ENCODE results near the gene MAPK4. TPM values are rescaled to one million over a fixed set of nuclear protein-coding genes. Genes with fewer than 3 reads are reported as not detected.

MAPK4 gene
- total RNA-seq, 6 donors from 2014 or later, result 1.0 to 12.0 (median 6.7) TPM

DNA sequence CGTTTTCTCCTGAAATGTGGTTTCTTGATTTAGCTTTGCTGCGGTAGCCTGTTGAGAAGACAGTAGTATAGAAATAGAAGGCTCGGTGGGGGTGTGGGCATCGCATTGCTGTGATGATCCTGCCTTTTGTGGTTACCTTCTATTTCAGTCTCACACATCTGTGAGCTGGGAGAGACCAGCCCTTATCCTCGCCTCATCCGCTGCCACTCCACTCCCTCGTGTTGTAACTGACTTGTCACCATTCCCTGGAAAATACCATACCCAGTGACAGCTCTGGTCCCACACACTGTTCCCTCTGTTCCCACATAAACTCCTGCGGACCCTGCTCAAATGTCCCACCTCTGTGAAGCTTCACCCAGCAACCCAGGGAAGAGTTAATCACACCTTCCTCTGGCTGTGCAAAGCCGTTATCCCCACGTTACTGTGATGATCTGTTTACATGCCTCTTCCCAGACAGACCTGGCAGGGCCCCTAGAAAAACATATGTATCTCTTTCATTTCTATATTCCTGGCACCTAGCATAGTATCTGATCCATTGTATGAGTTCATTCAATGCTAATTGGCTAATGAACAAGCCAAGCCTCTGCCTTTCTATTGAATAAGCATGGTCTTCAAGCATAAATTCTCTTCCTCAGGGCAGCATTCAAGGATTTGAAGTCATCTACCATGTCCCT, 114.6 kb downstream of the MAPK4 start:
- ATAC-seq (ENCODE audit: low FRiP score in 2 of 2), result peak in 1 of 2 donors; percentile 13
- 71 to 73% methylated on average over 10 of the region's 10 CpGs for WGBS, 2 donors
- Histone ChIP-seq H3K9me3 (no peaks in the 10 kb centered on the region), H3K27ac (no peak overlapping the region), H3K36me3 (no peaks in the 10 kb centered on the region), H3K27me3 (no peaks in the 10 kb centered on the region), H3K4me1 (no peaks in the 10 kb centered on the region), H3K4me3 (no peak overlapping the region)
- DNase-seq, result no peak
- TF ChIP-seq EP300 (IDR thresholded peaks at IDR 0.05) (no peak), POLR2A (IDR thresholded peaks at IDR 0.05) (no peak), POLR2AphosphoS5 (IDR thresholded peaks at IDR 0.05) (no peak), CTCF (IDR thresholded peaks at IDR 0.05) (no peak)

DNA sequence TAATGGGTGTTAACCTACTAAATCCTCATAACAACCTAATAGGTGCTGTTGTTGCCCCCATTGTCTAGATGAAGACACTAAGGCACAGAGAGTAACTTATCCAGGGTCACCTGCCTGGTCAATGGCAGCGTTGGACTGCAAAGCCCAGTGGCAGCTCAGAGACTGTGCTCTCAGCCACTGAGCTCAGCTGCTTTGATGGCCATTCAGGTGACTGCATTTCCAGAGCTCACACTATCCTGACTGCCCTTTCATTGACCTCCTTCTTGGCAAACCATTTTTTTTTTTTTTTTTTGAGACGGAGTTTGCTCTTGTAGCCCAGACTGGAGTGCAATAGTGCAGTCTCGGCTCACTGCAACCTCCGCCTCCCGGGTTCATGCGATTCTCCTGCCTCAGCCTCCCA, 115.2 kb downstream of the MAPK4 start:
- no peak for TF ChIP-seq POLR2A (IDR thresholded peaks at IDR 0.05)
- TF ChIP-seq CTCF (IDR thresholded peaks at IDR 0.05), result no peak
- TF ChIP-seq POLR2AphosphoS5 (IDR thresholded peaks at IDR 0.05), result no peak
- no peak for TF ChIP-seq EP300 (IDR thresholded peaks at IDR 0.05)
- DNase-seq, result no peak
- H3K4me1 ChIP-seq, result no peaks in the 10 kb centered on the region

GRCh38 chr18:50678651-50679050, 118.8 kb downstream of the MAPK4 start:
- TF ChIP-seq POLR2A (IDR thresholded peaks at IDR 0.05), result no peak
- TF ChIP-seq POLR2AphosphoS5 (IDR thresholded peaks at IDR 0.05), result no peak
- TF ChIP-seq EP300 (IDR thresholded peaks at IDR 0.05), result no peak
- TF ChIP-seq CTCF (IDR thresholded peaks at IDR 0.05), result no peak
- ATAC-seq (ENCODE audit: low FRiP score in 2 of 2), result no peak
- 87 to 95% methylated on average over 6 of the region's 6 CpGs for WGBS, 2 donors

More for the DNA sequence above, 115.2 kb downstream of the MAPK4 start:
- WGBS, 2 donors, result 83 to 90% methylated on average over 6 of the region's 6 CpGs
- Histone ChIP-seq H3K27me3 (no peaks in the 10 kb centered on the region), H3K9me3 (no peaks in the 10 kb centered on the region), H3K4me3 (no peak overlapping the region), H3K36me3 (no peaks in the 10 kb centered on the region), H3K27ac (no peak overlapping the region)
- ATAC-seq (ENCODE audit: low FRiP score in 2 of 2), result no peak

GRCh38 chr18:50679056-50679455, 119.2 kb downstream of the MAPK4 start:
- no peak for DNase-seq
- Histone ChIP-seq H3K9me3 (no peaks in the 10 kb centered on the region), H3K27ac (no peak overlapping the region), H3K4me1 (no peaks in the 10 kb centered on the region), H3K36me3 (no peaks in the 10 kb centered on the region), H3K4me3 (no peak overlapping the region), H3K27me3 (no peaks in the 10 kb centered on the region)
- no peak for ATAC-seq (ENCODE audit: low FRiP score in 2 of 2)
- no peak for TF ChIP-seq POLR2AphosphoS5 (IDR thresholded peaks at IDR 0.05)
- TF ChIP-seq CTCF (IDR thresholded peaks at IDR 0.05), result no peak
- no peak for TF ChIP-seq POLR2A (IDR thresholded peaks at IDR 0.05)
- TF ChIP-seq EP300 (IDR thresholded peaks at IDR 0.05), result no peak
- 85 to 89% methylated on average over 5 of the region's 5 CpGs for WGBS, 2 donors

More at GRCh38 chr18:50678651-50679050, 118.8 kb downstream of the MAPK4 start:
- H3K36me3 ChIP-seq, result no peaks in the 10 kb centered on the region
- no peaks in the 10 kb centered on the region for H3K4me1 ChIP-seq
- H3K27ac ChIP-seq, result no peak overlapping the region
- H3K27me3 ChIP-seq, result no peaks in the 10 kb centered on the region
- no peak overlapping the region for H3K4me3 ChIP-seq
- DNase-seq, result no peak
- H3K9me3 ChIP-seq, result no peaks in the 10 kb centered on the region

GRCh38 chr18:50679656-50680055, 119.8 kb downstream of the MAPK4 start:
- Histone ChIP-seq H3K4me1 (no peaks in the 10 kb centered on the region), H3K36me3 (no peaks in the 10 kb centered on the region), H3K4me3 (no peak overlapping the region), H3K27ac (no peak overlapping the region), H3K9me3 (no peaks in the 10 kb centered on the region), H3K27me3 (no peaks in the 10 kb centered on the region)
- WGBS, 2 donors, result 88 to 91% methylated on average over 8 to 10 of the region's 10 CpGs
- TF ChIP-seq POLR2A (IDR thresholded peaks at IDR 0.05) (no peak), CTCF (IDR thresholded peaks at IDR 0.05) (no peak), EP300 (IDR thresholded peaks at IDR 0.05) (no peak), POLR2AphosphoS5 (IDR thresholded peaks at IDR 0.05) (no peak)
- DNase-seq (no peak), ATAC-seq (ENCODE audit: low FRiP score in 2 of 2) (no peak)

All from upper lobe of left lung (tissue), 6 donors.